Stimulated activated naive CD8-positive, alpha-beta T cell treated with anti-CD3 and anti-CD28 coated beads, Interleukin-15, Interleukin-2, amounts not matched to agents 100 U/mL and 50 U/mL, for 24 hours (primary cell): Measurements from ENCODE around the gene ZNF236.
"Not testable (repeated sequence)": the region's sequence is repeated elsewhere in the genome, so short reads cannot be mapped to it uniquely, and the experiment has no call there.

Source experiments
- ATAC-seq: fragments of 150-1000 bp; cut with Tn5 transposase; one replicate; pipeline ENCODE4 v1.10.0; 2021
- DNase-seq: peaks from one replicate; pipeline ENCODE4 v3.0.0; 2021

ZNF236 gene

GRCh38 chr18:77008576-77009315, 186.4 kb downstream of the ZNF236 start:
- DNase-seq: no peak
- no peak for ATAC-seq

DNA sequence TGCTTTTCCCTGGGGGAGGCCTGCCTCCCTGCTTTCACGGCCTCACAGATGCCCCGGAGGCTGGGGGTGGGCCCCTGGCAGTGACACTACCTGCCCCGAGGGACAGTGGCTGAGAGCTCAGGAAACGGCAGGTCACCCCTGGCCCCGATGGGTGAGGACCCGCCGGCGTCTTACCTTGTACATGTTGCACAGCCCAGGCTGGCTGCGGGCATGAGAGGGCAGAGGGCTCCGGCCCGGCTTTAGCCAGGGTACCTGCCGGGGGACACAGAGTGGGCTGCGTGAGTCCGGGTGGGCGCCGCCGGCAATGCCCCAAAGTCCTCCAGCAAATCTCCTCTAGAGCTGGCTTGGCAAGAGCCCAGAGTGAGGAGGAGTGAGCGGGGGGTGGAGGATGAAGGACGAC, 187.3 kb downstream of the ZNF236 start:
- no peak for DNase-seq
- no peak for ATAC-seq

GRCh38 chr18:77012120-77012519, 189.8 kb downstream of the ZNF236 start:
- ATAC-seq: no peak
- DNase-seq: no peak

DNA sequence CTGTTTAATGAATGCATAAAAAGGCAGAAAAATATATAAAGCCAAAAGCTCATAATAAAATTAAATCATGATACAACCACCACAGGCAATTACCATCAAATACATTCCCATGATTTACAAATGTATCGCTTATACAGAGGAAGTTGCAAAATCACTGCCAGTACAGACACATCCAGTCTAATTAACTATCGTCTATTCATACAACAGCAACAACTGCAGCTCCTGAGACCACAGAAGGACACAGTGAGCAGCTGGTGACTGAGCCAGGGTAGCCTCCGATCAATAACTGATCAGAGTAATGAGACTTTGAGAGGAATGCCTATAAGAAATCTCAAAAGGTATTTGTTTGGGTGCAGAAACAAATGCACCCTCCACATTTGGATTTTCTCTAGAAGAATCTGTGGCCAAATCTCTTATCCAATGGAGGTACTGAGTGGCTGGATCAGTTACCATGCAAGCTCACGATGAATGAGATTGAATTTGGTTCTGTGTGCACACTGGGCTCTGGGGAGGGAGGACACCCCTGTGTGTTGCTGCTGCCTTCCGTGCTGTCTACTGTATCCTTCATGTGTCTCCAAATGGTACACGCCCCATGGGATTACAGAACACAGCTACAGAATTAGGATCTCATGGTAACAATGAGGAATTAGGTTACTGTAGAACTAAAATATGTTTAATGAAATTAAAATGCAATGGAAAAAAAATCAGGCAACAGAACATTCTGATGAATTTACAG, 190.6 kb downstream of the ZNF236 start:
- DNase-seq (no peak), ATAC-seq (no peak)

- no peak for ATAC-seq
- no peak for DNase-seq
These were observed 191.6 kb downstream of the ZNF236 start for GRCh38 chr18:77013811-77014521.

- no peak for ATAC-seq
- DNase-seq: no peak
These were observed 192.2 kb downstream of the ZNF236 start for GRCh38 chr18:77014538-77014937.

DNA sequence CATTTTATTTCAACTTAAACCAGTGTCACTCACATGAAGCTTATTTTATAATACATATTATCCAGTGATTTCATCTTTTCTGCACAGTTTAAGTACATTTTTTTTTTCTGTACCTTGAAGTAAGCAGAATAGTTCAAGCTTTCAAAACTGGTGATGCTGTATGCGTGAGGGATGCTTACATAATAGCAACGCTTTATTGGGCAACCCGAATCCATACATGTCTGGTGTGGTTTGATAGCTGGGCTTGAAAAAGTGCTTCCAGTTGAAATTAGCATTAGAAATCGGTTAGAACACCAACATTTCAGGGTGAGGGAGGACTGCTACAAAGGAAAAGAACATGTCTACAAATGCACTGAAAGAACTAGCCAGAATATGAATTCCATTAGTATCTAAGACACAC, 192.8 kb downstream of the ZNF236 start:
- DNase-seq (no peak), ATAC-seq (no peak)

DNA sequence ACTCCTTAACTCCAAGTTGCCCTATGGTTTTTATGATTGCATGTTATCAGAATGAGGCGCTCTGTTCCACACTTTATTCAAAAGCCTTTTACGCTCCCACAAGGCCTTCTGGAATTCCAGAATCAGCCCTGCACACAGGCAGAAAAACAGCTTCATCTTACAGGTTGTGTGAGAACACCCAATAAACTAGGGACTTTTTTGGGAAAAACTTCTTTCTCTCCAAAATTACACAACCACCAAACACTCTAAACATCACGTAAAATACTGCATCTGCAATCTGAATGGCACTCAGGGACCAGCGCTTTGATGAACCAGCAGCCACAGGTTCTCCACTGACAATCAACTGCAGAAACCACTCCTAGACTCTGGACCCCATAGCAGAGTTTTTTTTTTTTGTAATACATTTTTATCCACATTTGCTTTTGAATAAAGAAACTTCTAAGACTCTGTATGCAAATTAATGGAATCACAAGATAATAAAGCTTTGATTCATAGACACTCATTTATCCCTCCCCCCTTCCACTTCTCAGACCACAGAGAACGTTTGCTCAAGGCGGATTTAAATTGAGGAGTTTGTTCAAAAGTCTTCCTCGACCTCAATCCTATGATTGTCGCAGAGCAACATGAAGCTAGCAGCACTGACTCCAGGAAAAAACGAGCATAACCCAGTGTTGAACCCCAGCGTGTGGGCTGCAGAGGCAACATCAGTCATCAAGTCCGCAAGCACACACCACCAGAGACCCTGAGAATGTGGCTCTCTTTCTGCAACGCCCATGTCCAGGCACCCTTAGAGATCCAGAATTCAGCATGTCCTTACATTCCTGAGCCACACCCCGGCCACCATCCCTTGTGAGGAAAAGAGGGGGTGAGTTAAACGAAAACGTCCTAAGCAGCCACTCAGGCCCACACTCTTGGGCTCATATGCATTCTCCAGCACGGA, 193.7 kb downstream of the ZNF236 start:
- ATAC-seq (no peak), DNase-seq (no peak)

DNA sequence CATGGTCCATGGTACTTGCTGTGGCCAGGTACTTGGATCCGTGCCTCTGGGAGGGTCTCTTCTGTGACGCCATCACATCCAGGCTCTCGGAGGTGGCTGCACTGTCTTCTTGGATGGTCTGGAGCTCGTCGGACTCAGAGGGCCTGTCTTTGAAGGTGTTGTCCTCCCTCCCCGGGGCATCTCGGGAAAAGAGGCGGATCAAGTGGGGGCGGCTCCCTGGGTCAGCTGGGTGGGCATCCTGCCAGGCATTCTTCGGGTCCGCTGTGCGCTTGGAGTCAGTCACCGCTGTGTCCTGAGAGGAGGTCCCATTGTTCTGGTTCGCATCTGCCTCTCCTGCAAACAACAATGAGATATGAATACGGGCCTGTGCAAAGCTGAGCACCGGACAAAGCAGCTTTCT, 194.6 kb downstream of the ZNF236 start:
- no peak for ATAC-seq

DNA sequence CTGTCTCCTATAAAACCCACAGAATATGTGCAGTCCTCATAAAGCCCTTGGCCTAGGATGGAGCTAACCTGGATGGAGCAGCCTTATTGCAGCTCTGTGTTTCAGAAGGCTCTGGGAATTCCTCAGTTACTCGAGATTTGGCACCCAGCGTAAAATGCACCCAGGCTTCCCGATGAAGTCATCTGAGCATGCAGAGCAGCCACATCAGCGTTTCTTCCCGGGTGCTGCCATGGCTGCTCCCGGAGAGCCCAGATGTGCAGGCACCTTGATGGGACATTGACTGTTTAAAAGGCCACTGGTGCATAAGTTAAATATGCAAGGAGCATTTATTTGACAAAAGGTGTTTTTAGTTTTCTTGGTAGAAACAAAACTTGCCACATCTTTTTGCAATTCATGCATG, 195.0 kb downstream of the ZNF236 start:
- ATAC-seq (no peak), DNase-seq (no peak)

More for the DNA sequence above, 194.6 kb downstream of the ZNF236 start:
- no peak for DNase-seq

DNA sequence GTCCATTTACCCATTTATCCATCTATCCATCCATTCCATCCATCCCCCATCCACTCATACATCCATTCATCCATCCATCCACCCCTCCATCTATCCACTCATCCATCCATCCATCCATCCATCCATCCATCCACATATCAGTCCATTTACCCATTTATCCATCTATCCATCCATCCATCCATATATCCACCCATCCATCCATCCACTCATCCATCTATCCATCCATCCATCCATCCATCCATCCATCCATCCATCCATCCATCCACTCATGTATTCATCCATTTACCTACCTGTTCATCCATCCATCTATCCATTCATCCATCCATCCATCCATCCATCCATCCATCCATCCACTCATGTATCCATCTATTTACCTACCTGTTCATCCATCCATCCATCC, 196.3 kb downstream of the ZNF236 start:
- not testable (repeated sequence) for ATAC-seq

DNA sequence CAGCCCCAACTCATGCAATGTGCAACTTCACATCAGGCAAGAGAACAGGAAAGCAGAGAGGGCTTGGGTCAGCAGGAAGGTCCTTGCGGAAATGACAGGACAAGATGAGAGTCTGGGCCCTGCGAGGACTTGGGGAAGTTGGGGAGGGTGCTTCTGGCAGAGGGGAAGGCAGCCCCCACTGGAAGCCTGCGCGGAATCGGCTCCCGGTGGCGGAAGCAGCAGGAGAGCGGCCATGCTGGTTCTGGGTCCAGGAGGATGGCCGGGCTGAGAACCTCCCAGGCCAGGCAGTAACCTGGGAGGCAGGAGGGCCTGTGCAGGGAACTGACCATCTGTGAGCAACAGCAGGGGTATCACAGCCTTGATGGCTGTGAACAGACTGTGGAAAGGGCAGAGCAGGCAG, 197.3 kb downstream of the ZNF236 start:
- DNase-seq (no peak), ATAC-seq (no peak)

More for the DNA sequence above, 196.3 kb downstream of the ZNF236 start:
- DNase-seq: not testable (repeated sequence)
